ENCODE measurements around the gene CBFA2T2. TPM values are rescaled to one million over a fixed set of nuclear protein-coding genes. Genes with fewer than 3 reads are reported as not detected.
A peak's percentile ranks its signal among the peaks of the same experiment; 100 is the strongest.

CBFA2T2 gene
- total and polyA plus RNA-seq, 12 donors = 5.3 to 16.7 (median 9.4) TPM

GRCh38 chr20:33658929-33659328, 169.0 kb downstream of the CBFA2T2 start:
- Histone ChIP-seq H3K4me3 (no peak overlapping the region), H3K9me3 (replicated peaks in 1 of 3) (no peaks in the 10 kb centered on the region), H3K27me3 (no peaks in the 10 kb centered on the region), H3K36me3 (replicated peaks in 1 of 2) (peaks cover 0 to 34% of the 10 kb centered on the region in 2 donors), H3K4me1 (replicated peaks in 1 of 2) (peaks cover 6 to 10% of the 10 kb centered on the region in 2 donors), H3K27ac (no peak overlapping the region)
- DNase-seq = peak in 1 of 7 donors; percentile 11
- intact Hi-C loops (cut with DNase I) = no loop called here
- 88 to 100% (median 94%) methylated on average over 4 of the region's 4 CpGs for whole genome bisulfite sequencing, 4 donors
- TF ChIP-seq, protein P1, sequence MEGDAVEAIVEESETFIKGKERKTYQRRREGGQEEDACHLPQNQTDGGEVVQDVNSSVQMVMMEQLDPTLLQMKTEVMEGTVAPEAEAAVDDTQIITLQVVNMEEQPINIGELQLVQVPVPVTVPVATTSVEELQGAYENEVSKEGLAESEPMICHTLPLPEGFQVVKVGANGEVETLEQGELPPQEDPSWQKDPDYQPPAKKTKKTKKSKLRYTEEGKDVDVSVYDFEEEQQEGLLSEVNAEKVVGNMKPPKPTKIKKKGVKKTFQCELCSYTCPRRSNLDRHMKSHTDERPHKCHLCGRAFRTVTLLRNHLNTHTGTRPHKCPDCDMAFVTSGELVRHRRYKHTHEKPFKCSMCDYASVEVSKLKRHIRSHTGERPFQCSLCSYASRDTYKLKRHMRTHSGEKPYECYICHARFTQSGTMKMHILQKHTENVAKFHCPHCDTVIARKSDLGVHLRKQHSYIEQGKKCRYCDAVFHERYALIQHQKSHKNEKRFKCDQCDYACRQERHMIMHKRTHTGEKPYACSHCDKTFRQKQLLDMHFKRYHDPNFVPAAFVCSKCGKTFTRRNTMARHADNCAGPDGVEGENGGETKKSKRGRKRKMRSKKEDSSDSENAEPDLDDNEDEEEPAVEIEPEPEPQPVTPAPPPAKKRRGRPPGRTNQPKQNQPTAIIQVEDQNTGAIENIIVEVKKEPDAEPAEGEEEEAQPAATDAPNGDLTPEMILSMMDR (IDR thresholded peaks at IDR 0.05) = no peak
- no peak for TF ChIP-seq POLR2A (IDR thresholded peaks at IDR 0.05)

- no peaks in the 10 kb centered on the region for H3K9me3 ChIP-seq (replicated peaks in 1 of 3)
- TF ChIP-seq, protein P1 (IDR thresholded peaks at IDR 0.05) = no peak
- no peak for TF ChIP-seq POLR2A (IDR thresholded peaks at IDR 0.05)
- no peak overlapping the region for H3K4me3 ChIP-seq
- H3K27ac ChIP-seq = no peak overlapping the region
- H3K36me3 ChIP-seq (replicated peaks in 1 of 2) = peaks cover 0 to 34% of the 10 kb centered on the region in 2 donors
- intact Hi-C loops (cut with DNase I) = loop anchor here in 1 of 2 donors (5.0 kb wide), 1 partner anchor 207 kb away; no protein-coding TSS in a partner anchor
- DNase-seq = peak in 3 of 7 donors; percentile 16 to 49 (median 28)
- H3K4me1 ChIP-seq (replicated peaks in 1 of 2) = peaks cover 8 to 15% of the 10 kb centered on the region in 2 donors
- no peaks in the 10 kb centered on the region for H3K27me3 ChIP-seq
- 92 to 98% (median 93%) methylated on average over 9 to 32 of the region's 32 CpGs for WGBS, 4 donors
Measured at GRCh38 chr20:33659341-33660034, 169.6 kb downstream of the CBFA2T2 start.

- intact Hi-C loops (cut with DNase I) = loop anchor here in 1 of 2 donors (5.0 kb wide), 1 partner anchor 208 kb away; no protein-coding TSS in a partner anchor
Measured at GRCh38 chr20:33660035-33660684, 170.3 kb downstream of the CBFA2T2 start.

GRCh38 chr20:33660685-33661058, 170.8 kb downstream of the CBFA2T2 start:
- no peak for TF ChIP-seq POLR2A (IDR thresholded peaks at IDR 0.05)
- TF ChIP-seq, protein P1 (IDR thresholded peaks at IDR 0.05) = no peak
- Histone ChIP-seq H3K4me1 (replicated peaks in 1 of 2) (peaks cover 8 to 17% of the 10 kb centered on the region in 2 donors), H3K27me3 (no peaks in the 10 kb centered on the region), H3K4me3 (no peak overlapping the region), H3K27ac (no peak overlapping the region), H3K36me3 (replicated peaks in 1 of 2) (peaks cover 0 to 34% of the 10 kb centered on the region in 2 donors), H3K9me3 (replicated peaks in 1 of 3) (no peaks in the 10 kb centered on the region)
- WGBS, 4 donors = 86 to 94% (median 89%) methylated on average over 5 to 7 of the region's 7 CpGs
- peak in 1 of 7 donors; percentile 50 for DNase-seq
- intact Hi-C loops (cut with DNase I) = loop anchor here in 1 of 2 donors (5.0 kb wide), 1 partner anchor 208 kb away; no protein-coding TSS in a partner anchor

More at GRCh38 chr20:33660035-33660684, 170.3 kb downstream of the CBFA2T2 start:
- peak in 2 of 7 donors; percentile 26 to 50 for DNase-seq
- Histone ChIP-seq H3K4me1 (replicated peaks in 1 of 2) (peaks cover 8 to 17% of the 10 kb centered on the region in 2 donors), H3K27ac (no peak overlapping the region), H3K4me3 (no peak overlapping the region), H3K9me3 (replicated peaks in 1 of 3) (no peaks in the 10 kb centered on the region), H3K27me3 (no peaks in the 10 kb centered on the region), H3K36me3 (replicated peaks in 1 of 2) (peaks cover 0 to 34% of the 10 kb centered on the region in 2 donors)
- WGBS, 4 donors = 87 to 93% (median 89%) methylated on average over 2 to 21 of the region's 21 CpGs
- TF ChIP-seq, protein P1 (IDR thresholded peaks at IDR 0.05) = no peak
- no peak for TF ChIP-seq POLR2A (IDR thresholded peaks at IDR 0.05)
